Skin epidermis (tissue), 12 donors: ENCODE data around the gene TBC1D5.
"Not testable (repeated sequence)": the region's sequence is repeated elsewhere in the genome, so short reads cannot be mapped to it uniquely, and the experiment has no call there.

Experiments
- H3K27ac ChIP-seq, 21 experiments: fragments of 200-600 bp; sonication (generic) in 11 of 21; one replicate each; pipeline ENCODE4 v1.5.0; 2020; ENCODE audit warnings: mild to moderate bottlenecking in 3 of 21, inconsistent platforms in 2 of 21, moderate library complexity in 2 of 21
- H3K4me3 ChIP-seq, 7 experiments: fragments of 200-600 bp; sonication (generic) in 2 of 7; one replicate each; pipeline ENCODE4 v1.5.0; 2020; ENCODE audit warnings: inconsistent platforms in 2 of 7, mild to moderate bottlenecking in 2 of 7, moderate library complexity in 1 of 7

TBC1D5 gene

GRCh38 chr3:17557749-17558463 lies 184.5 kb downstream of the TBC1D5 start:
- Histone ChIP-seq H3K4me3 (no peak overlapping the region), H3K27ac (no peak overlapping the region)

- no peak overlapping the region for H3K27ac ChIP-seq
These were observed 186.9 kb downstream of the TBC1D5 start for GRCh38 chr3:17555525-17555924.

GRCh38 chr3:17554078-17554477 lies 188.4 kb downstream of the TBC1D5 start:
- Histone ChIP-seq H3K4me3 (no peak overlapping the region), H3K27ac (no peak overlapping the region)

More at GRCh38 chr3:17555525-17555924, 186.9 kb downstream of the TBC1D5 start:
- H3K4me3 ChIP-seq: no peak overlapping the region

- H3K27ac ChIP-seq: no peak overlapping the region
These were observed 189.4 kb downstream of the TBC1D5 start for GRCh38 chr3:17553080-17553479.

GRCh38 chr3:17552351-17552750 lies 190.1 kb downstream of the TBC1D5 start:
- Histone ChIP-seq H3K27ac (no peak overlapping the region), H3K4me3 (no peak overlapping the region)

More at GRCh38 chr3:17553080-17553479, 189.4 kb downstream of the TBC1D5 start:
- no peak overlapping the region for H3K4me3 ChIP-seq

GRCh38 chr3:17551895-17552294 lies 190.5 kb downstream of the TBC1D5 start:
- Histone ChIP-seq H3K27ac (no peak overlapping the region), H3K4me3 (no peak overlapping the region)

GRCh38 chr3:17551333-17551732 lies 191.1 kb downstream of the TBC1D5 start:
- no peak overlapping the region for H3K27ac ChIP-seq
- H3K4me3 ChIP-seq: no peak overlapping the region

- H3K4me3 ChIP-seq: no peak overlapping the region
- H3K27ac ChIP-seq: no peak overlapping the region
These were observed 191.8 kb downstream of the TBC1D5 start for GRCh38 chr3:17550624-17551023.

GRCh38 chr3:17546500-17547255 lies 195.8 kb downstream of the TBC1D5 start:
- no peak overlapping the region for H3K27ac ChIP-seq
- no peak overlapping the region for H3K4me3 ChIP-seq

- Histone ChIP-seq H3K4me3 (no peak overlapping the region), H3K27ac (no peak overlapping the region)
These were observed 197.8 kb downstream of the TBC1D5 start for GRCh38 chr3:17544632-17545031.

- no peak overlapping the region for H3K27ac ChIP-seq
- no peak overlapping the region for H3K4me3 ChIP-seq
These were observed 199.8 kb downstream of the TBC1D5 start for GRCh38 chr3:17542591-17542990.

- no peak overlapping the region for H3K27ac ChIP-seq
- H3K4me3 ChIP-seq: no peak overlapping the region
These were observed 203.0 kb downstream of the TBC1D5 start for GRCh38 chr3:17539436-17539835.

- H3K27ac ChIP-seq: peak overlapping the region in 2 of 21 experiments; percentile 22 to 23
- no peak overlapping the region for H3K4me3 ChIP-seq
These were observed 207.2 kb downstream of the TBC1D5 start for GRCh38 chr3:17535274-17535673.

- H3K4me3 ChIP-seq, H3K27ac ChIP-seq: not testable (repeated sequence)
These were observed 210.0 kb downstream of the TBC1D5 start for GRCh38 chr3:17532446-17532845.

- no peak overlapping the region for H3K27ac ChIP-seq
- no peak overlapping the region for H3K4me3 ChIP-seq
These were observed 212.8 kb downstream of the TBC1D5 start for GRCh38 chr3:17529677-17530076.

- Histone ChIP-seq H3K4me3 (no peak overlapping the region), H3K27ac (no peak overlapping the region)
These were observed 224.0 kb downstream of the TBC1D5 start for GRCh38 chr3:17518189-17519059.

GRCh38 chr3:17515445-17516234 lies 226.8 kb downstream of the TBC1D5 start:
- no peak overlapping the region for H3K27ac ChIP-seq
- H3K4me3 ChIP-seq: no peak overlapping the region

GRCh38 chr3:17514597-17514996 lies 227.8 kb downstream of the TBC1D5 start:
- H3K4me3 ChIP-seq: no peak overlapping the region
- no peak overlapping the region for H3K27ac ChIP-seq

- H3K4me3 ChIP-seq: no peak overlapping the region
- no peak overlapping the region for H3K27ac ChIP-seq
These were observed 232.2 kb downstream of the TBC1D5 start for GRCh38 chr3:17510265-17510664.
